ENCODE data around the gene FGR.

The FGR gene

GRCh38 chr1:27583479-27583878, 51.5 kb downstream of the FGR start:
- TF ChIP-seq CTCF (conservative IDR thresholded peaks at IDR 0.05) (no peak), ZFX (IDR thresholded peaks at IDR 0.05) (no peak)
- H3K27ac ChIP-seq: no peak overlapping the region

GRCh38 chr1:27581823-27582243, 53.2 kb downstream of the FGR start:
- TF ChIP-seq CTCF (conservative IDR thresholded peaks at IDR 0.05): no peak
- TF ChIP-seq ZFX (IDR thresholded peaks at IDR 0.05): no peak
- H3K27ac ChIP-seq: no peak overlapping the region

- no peak for TF ChIP-seq CTCF (conservative IDR thresholded peaks at IDR 0.05)
- TF ChIP-seq ZFX (IDR thresholded peaks at IDR 0.05): no peak
- no peak overlapping the region for H3K27ac ChIP-seq
Measured at GRCh38 chr1:27577504-27578188, 57.3 kb downstream of the FGR start.

- no peak overlapping the region for H3K27ac ChIP-seq
- no peak for TF ChIP-seq CTCF (conservative IDR thresholded peaks at IDR 0.05)
- TF ChIP-seq ZFX (IDR thresholded peaks at IDR 0.05): no peak
Measured at GRCh38 chr1:27576806-27577227, 58.2 kb downstream of the FGR start.

- TF ChIP-seq CTCF (conservative IDR thresholded peaks at IDR 0.05): no peak
- no peak for TF ChIP-seq ZFX (IDR thresholded peaks at IDR 0.05)
- H3K27ac ChIP-seq: no peak overlapping the region
Measured at GRCh38 chr1:27575840-27576331, 59.1 kb downstream of the FGR start.

GRCh38 chr1:27574871-27575831, 59.8 kb downstream of the FGR start:
- TF ChIP-seq CTCF (conservative IDR thresholded peaks at IDR 0.05): no peak
- TF ChIP-seq ZFX (IDR thresholded peaks at IDR 0.05): no peak
- no peak overlapping the region for H3K27ac ChIP-seq
